IMR-90 (cell line): ENCODE data around the gene IL12RB1. TPM values are rescaled to one million over a fixed set of nuclear protein-coding genes. Genes with fewer than 3 reads are reported as not detected.

Experiments used
- polyA plus RNA-seq, 3 experiments: library from polyadenylated mRNA; depleted of rRNA; stranded (reverse); fragments of >200 nt; gene quantifications; 2 replicates each; pipeline ENCODE4 v1.2.3, GENCODE V29; 2012; ENCODE audit warnings: low replicate concordance in 1 of 3
- total RNA-seq: library from RNA; depleted of rRNA; stranded (reverse); fragments of >200 nt; gene quantifications from 2 replicates; pipeline ENCODE4 v1.2.3, GENCODE V29; 2012; rRNA removed

IL12RB1 gene
- total and polyA plus RNA-seq, 2 of the 4 experiments (the other 2 are of a cell fraction) = not detected

Other genes starting within 250 kb of the IL12RB1 start
- gene JAK3, start 239.0 kb downstream of the IL12RB1 start, total RNA-seq = 0.28 and 0.36 TPM in 2 replicates
- 1.2 and 1.5 TPM in 2 replicates for gene JAK3, start 239.0 kb downstream of the IL12RB1 start, polyA plus RNA-seq (2012; rRNA removed)
- gene RPL18A, start 227.0 kb downstream of the IL12RB1 start, total RNA-seq = 1,241 and 1,351 TPM in 2 replicates
- 1,735 and 2,064 TPM in 2 replicates for gene RPL18A, start 227.0 kb downstream of the IL12RB1 start, polyA plus RNA-seq (2012; rRNA removed)
- not detected in 2 replicates for gene SLC5A5, start 215.0 kb downstream of the IL12RB1 start, total RNA-seq
- not detected in 2 replicates for gene SLC5A5, start 215.0 kb downstream of the IL12RB1 start, polyA plus RNA-seq (2012; rRNA removed)
- gene CCDC124, start 153.9 kb downstream of the IL12RB1 start, total RNA-seq = 29.4 and 30.1 TPM in 2 replicates
- 112 and 148 TPM in 2 replicates for gene CCDC124, start 153.9 kb downstream of the IL12RB1 start, polyA plus RNA-seq (2012; rRNA removed)
- gene KCNN1, start 119.8 kb downstream of the IL12RB1 start, total RNA-seq = under 0.01 TPM in 1 of 2 replicates, not detected in the other
- gene KCNN1, start 119.8 kb downstream of the IL12RB1 start, polyA plus RNA-seq (2012; rRNA removed) = 0.09 and 0.36 TPM in 2 replicates
- gene ARRDC2, start 78.8 kb downstream of the IL12RB1 start, total RNA-seq = 1.4 and 1.9 TPM in 2 replicates
- gene ARRDC2, start 78.8 kb downstream of the IL12RB1 start, polyA plus RNA-seq (2012; rRNA removed) = 4.5 and 4.9 TPM in 2 replicates
- gene MAST3, start 10.8 kb upstream of the IL12RB1 start, total RNA-seq = 1.3 and 1.4 TPM in 2 replicates
- 3.9 and 4.3 TPM in 2 replicates for gene MAST3, start 10.8 kb upstream of the IL12RB1 start, polyA plus RNA-seq (2012; rRNA removed)
- 8.9 and 12.2 TPM in 2 replicates for gene PIK3R2, start 66.2 kb upstream of the IL12RB1 start, total RNA-seq
- gene PIK3R2, start 66.2 kb upstream of the IL12RB1 start, polyA plus RNA-seq (2012; rRNA removed) = 25.1 and 27.7 TPM in 2 replicates
- 1.1 and 2.3 TPM in 2 replicates for gene IFI30, start 86.9 kb upstream of the IL12RB1 start, total RNA-seq
- 2.3 and 4.0 TPM in 2 replicates for gene IFI30, start 86.9 kb upstream of the IL12RB1 start, polyA plus RNA-seq (2012; rRNA removed)
- gene MPV17L2, start 106.3 kb upstream of the IL12RB1 start, total RNA-seq = 7.2 TPM in 2 replicates
- gene MPV17L2, start 106.3 kb upstream of the IL12RB1 start, polyA plus RNA-seq (2012; rRNA removed) = 19.5 and 22.5 TPM in 2 replicates
- 2.8 and 3.0 TPM in 2 replicates for gene RAB3A, start 117.1 kb upstream of the IL12RB1 start, total RNA-seq
- gene RAB3A, start 117.1 kb upstream of the IL12RB1 start, polyA plus RNA-seq (2012; rRNA removed) = 13.4 and 13.6 TPM in 2 replicates
- 0.18 TPM in 1 of 2 replicates, not detected in the other for gene PDE4C, start 139.5 kb upstream of the IL12RB1 start, total RNA-seq
- gene PDE4C, start 139.5 kb upstream of the IL12RB1 start, polyA plus RNA-seq (2012; rRNA removed) = 0.22 and 0.24 TPM in 2 replicates
- gene IQCN, start 187.5 kb upstream of the IL12RB1 start, total RNA-seq = 0.18 and 0.28 TPM in 2 replicates
- gene IQCN, start 187.5 kb upstream of the IL12RB1 start, polyA plus RNA-seq (2012; rRNA removed) = 0.60 and 0.67 TPM in 2 replicates
- gene JUND, start 194.7 kb upstream of the IL12RB1 start, total RNA-seq = 14.2 and 22.8 TPM in 2 replicates
- gene JUND, start 194.7 kb upstream of the IL12RB1 start, polyA plus RNA-seq (2012; rRNA removed) = 77.2 and 101 TPM in 2 replicates
- gene LSM4, start 236.1 kb upstream of the IL12RB1 start, total RNA-seq = 44.8 and 88.0 TPM in 2 replicates
- 118 and 157 TPM in 2 replicates for gene LSM4, start 236.1 kb upstream of the IL12RB1 start, polyA plus RNA-seq (2012; rRNA removed)